B cell (primary cell): ENCODE data around the gene CAMTA1.

Experiments used
- CTCF ChIP-seq: fragments of 200-600 bp; IDR thresholded peaks from one replicate; pipeline ENCODE4 v1.8.0; 2022; ENCODE audit warnings: antibody characterized with exemption, mild to moderate bottlenecking
- EZH2 ChIP-seq: IDR thresholded peaks from 2 replicates; pipeline ENCODE4 v1.6.1; 2012; ENCODE audit warnings: borderline replicate concordance, low read depth, mild to moderate bottlenecking, moderate library complexity, low read length; ENCODE audit not compliant: insufficient read depth, poor library complexity, severe bottlenecking

- TF ChIP-seq EZH2 = no peak
- TF ChIP-seq CTCF = no peak
These were observed 575.3 kb downstream of the CAMTA1 start for GRCh38 chr1:7360526-7360925.
